ENCODE data around the gene EFCAB10.

DNA sequence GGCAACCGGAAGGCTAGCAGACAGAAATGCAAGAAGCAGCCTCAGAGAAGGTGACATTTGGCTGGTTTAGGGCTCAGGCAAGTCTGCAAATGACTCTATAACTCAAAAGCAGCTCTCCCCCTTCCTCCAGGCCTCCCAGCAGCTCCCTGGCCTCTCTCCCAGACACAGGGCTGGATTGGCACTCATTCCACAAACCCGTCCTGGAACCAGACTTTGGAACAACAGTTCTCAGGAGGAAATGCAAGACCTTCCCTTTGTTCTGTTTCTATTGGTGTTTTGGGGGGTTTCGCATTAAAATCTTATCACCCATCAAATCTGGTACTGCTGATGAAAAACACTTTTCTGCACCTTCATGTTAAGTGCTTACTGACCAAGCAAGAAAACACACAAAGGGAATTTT lies 40.3 kb upstream of the EFCAB10 start:
- TF ChIP-seq, protein P1, sequence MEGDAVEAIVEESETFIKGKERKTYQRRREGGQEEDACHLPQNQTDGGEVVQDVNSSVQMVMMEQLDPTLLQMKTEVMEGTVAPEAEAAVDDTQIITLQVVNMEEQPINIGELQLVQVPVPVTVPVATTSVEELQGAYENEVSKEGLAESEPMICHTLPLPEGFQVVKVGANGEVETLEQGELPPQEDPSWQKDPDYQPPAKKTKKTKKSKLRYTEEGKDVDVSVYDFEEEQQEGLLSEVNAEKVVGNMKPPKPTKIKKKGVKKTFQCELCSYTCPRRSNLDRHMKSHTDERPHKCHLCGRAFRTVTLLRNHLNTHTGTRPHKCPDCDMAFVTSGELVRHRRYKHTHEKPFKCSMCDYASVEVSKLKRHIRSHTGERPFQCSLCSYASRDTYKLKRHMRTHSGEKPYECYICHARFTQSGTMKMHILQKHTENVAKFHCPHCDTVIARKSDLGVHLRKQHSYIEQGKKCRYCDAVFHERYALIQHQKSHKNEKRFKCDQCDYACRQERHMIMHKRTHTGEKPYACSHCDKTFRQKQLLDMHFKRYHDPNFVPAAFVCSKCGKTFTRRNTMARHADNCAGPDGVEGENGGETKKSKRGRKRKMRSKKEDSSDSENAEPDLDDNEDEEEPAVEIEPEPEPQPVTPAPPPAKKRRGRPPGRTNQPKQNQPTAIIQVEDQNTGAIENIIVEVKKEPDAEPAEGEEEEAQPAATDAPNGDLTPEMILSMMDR (IDR thresholded peaks at IDR 0.05) = no peak
- TF ChIP-seq, protein P2, sequence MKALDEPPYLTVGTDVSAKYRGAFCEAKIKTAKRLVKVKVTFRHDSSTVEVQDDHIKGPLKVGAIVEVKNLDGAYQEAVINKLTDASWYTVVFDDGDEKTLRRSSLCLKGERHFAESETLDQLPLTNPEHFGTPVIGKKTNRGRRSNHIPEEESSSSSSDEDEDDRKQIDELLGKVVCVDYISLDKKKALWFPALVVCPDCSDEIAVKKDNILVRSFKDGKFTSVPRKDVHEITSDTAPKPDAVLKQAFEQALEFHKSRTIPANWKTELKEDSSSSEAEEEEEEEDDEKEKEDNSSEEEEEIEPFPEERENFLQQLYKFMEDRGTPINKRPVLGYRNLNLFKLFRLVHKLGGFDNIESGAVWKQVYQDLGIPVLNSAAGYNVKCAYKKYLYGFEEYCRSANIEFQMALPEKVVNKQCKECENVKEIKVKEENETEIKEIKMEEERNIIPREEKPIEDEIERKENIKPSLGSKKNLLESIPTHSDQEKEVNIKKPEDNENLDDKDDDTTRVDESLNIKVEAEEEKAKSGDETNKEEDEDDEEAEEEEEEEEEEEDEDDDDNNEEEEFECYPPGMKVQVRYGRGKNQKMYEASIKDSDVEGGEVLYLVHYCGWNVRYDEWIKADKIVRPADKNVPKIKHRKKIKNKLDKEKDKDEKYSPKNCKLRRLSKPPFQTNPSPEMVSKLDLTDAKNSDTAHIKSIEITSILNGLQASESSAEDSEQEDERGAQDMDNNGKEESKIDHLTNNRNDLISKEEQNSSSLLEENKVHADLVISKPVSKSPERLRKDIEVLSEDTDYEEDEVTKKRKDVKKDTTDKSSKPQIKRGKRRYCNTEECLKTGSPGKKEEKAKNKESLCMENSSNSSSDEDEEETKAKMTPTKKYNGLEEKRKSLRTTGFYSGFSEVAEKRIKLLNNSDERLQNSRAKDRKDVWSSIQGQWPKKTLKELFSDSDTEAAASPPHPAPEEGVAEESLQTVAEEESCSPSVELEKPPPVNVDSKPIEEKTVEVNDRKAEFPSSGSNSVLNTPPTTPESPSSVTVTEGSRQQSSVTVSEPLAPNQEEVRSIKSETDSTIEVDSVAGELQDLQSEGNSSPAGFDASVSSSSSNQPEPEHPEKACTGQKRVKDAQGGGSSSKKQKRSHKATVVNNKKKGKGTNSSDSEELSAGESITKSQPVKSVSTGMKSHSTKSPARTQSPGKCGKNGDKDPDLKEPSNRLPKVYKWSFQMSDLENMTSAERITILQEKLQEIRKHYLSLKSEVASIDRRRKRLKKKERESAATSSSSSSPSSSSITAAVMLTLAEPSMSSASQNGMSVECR (CRISPR knock-in tag; IDR thresholded peaks at IDR 0.05; ENCODE audit: borderline replicate concordance) = no peak

All from WTC11 (cell line).